ENCODE data around the gene MAX.
A peak's percentile ranks its signal among the peaks of the same experiment; 100 is the strongest.
"Not testable (repeated sequence)": the region's sequence is repeated elsewhere in the genome, so short reads cannot be mapped to it uniquely, and the experiment has no call there.

The MAX gene

DNA sequence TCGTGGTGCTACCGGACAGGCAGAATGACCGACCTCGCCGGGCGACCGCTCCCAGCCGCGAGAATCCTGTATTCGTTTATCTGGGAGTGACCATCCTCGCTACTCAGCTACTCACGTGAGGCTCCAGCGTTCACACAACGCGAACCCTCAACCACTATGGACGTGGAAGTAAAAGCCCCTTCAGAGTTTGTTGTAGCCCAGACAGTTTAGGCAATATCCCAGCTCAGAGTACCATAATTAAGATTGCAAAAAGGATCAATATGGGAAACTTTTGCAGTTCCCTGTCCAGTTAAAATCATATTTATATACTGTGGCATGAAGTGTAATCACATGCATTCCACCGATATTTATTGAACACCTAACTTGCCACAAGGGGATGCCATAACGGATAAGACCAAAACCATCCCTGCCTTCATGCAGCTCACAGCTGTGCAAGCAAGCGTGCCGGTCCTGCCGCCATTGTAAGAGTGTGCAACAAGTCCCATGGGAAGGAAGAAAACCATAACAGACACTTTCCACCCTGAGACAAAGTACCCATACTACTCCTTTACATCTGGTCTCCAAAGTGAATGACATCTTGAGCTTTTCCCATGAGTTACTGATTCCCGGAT, 938 bp upstream of the MAX start:
- no peak for DNase-seq

DNA sequence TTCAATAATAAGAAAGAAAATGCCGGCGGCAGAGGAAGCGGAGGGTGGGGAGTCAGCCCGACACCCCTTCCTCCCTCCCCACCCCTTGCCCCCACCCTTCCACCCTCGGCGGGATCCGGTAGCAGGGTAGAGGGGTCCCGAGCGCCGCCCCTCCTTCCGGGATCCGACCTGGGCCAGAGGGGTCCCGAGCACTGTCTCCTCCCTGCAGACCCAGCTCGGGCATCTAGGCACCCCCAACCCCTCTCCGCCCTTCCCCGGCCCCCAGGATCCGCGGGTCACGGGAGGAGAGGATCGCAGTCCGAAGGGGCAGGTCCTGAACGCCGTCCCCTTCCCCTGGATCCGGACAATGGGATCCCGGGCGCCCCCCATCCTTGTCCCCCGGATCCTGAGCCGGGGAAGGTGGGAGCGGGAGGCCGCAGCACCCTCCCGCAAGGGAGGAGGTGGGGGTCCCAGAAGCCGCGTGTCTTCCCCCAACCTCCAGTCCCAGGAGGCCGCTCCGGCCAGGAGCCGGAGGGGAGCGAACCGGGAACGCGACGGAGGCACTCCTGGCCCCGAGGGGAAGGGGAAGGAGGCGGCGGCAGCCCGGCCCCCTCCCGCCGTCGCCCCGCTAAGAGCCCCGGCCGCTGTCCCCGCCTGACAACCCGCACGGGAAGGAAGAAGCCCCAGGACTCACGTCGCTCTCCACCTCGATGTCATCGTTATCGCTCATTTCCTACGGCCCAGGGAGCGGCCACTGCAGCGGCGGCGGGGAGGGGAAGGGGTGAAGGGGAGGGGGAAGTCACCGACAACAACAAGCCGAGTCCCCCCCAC, 481 bp downstream of the MAX start:
- DNase-seq: peak; percentile 48

DNA sequence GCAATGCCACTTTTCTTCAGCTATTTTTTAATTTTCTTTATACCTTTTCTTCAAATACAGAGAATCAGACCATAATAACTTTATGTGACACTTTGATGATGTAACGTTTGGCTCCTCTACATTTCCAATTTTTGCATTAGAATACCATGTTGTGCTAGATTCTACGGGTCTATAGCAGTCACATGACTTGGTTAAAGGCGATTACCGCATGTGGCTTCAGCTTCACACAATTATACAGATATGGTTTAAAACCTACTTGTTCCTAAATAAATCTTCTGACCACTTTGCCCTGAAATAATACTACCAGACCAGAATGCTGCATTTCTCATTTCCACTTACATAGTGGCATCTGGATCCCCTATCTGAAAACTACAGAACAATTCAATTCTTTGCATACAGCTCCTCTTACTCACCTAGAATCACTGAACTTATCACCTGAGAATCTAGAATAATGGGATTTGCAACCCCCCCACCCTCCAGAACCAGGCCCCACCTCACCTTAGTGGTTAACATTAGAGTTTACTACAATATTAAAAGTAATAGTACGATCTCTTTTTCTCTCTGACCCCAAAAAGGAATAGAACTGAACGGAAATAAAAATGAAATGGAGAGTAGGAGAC, 1.3 kb downstream of the MAX start:
- DNase-seq: no peak

DNA sequence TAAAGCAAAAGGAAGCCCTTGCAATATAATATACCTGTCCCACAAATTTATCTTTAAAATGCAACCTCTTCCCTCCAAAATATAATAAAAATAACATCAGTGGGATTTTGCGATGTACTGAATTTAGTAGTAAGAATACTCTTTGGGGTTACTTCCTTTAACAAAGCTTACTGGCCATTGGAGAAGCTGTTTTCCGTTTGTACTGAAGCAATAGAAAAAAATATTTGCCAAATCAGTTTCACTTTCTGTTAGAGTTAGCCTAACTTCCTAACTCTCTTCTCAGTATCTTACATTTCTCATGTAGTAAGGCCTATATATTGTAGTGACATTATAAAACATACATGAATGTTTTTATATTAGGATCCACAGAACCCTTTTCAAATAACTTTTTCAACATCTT, 3.7 kb downstream of the MAX start:
- no peak for DNase-seq

DNA sequence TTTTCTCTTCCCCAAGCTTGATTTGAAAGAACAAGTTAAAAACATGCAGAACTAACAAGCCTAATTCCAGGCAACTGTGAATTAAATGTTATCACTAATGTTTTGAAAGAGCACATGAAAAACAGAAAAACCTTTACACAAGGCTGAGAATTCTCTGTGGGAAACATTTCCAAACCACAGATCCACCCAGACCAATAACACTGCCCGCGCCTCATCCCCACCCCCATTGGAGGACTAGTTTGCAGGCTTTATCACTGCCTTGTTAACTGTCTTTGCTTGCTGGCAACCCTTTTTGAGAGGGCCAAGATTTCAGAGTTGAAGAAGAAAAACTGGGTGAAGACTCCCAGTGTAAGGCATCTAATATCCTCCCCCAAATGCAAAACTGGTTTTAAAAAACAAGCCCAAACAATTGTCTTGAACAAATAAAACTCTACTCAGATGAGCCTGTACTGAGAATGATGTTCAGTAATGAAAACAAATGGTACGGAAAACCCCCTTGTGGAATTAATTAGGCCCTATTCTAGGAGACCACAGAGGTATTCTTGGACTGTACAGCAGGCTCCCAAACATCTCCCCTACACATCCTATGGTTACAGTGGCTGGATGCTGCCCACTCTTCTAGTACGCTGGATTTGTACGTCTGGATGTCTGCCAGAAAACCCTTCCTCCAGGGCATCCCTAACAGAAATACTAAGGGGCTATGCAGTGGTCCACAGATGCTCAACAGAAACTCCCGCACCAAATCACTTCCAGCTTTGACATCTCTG, 5.8 kb downstream of the MAX start:
- no peak for DNase-seq

DNA sequence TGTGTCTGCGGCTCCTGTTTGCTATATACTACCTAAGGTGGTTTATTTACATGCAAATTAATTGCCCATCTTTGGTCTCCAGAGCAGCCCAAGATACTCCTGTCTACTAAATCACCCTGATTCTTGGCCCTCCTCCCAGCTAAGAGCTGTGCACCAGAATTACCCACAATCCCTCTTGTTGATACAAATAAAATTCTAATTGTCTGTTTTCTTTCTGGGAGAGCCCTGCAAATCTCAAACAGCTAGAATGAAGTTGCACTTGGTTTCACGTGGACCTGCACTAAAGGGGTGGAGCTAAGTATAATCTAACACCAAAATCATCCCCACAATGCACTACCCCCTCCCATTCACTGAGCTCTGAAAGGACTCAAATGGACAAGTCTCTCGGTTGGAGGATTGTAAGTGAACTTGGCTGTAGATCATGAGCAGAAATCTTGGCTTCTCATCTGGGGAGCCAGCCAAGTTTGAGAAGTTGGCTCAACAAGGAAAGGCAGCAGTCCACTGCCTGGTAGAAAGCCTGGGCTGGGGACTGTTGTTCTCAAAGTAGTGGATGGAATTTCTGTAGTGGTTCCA, 6.6 kb downstream of the MAX start:
- DNase-seq: no peak

DNA sequence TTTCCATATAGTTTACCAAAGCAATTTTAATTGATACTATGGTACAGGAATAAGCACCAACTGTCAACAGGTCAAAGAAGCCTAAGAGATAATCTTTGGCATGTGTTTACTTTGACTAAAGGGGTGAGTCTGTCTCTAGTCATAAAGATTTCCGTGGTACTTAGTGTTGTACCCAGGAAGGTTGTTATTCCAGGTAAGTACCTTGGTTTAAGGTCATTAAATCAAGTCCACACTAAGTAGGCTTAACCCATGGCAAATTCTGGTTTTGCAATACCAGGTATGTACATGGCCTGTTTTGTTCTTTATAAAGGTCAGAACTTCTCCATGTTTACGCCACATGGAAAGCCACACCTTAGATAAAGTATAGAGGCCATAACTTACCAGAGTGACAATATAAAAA, 10.0 kb downstream of the MAX start:
- no peak for DNase-seq

DNA sequence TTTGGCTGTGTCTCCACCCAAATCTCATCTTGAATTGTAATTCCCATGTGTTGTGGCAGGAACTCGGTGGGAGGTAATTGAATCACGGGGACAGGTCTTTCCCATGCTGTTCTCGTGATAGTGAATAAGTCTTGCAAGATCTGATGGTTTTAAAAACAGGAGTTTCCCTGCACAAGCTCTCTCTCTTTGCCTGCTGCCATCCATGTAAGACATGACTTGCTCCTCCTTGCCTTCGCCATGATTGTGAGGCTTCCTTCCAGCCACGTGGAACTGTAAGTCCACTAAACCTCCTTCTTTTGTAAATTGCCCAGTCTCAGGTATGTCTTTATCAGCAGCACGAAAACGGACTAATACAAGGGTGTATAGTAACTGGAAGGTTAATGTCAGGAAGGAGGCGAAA, 14.5 kb downstream of the MAX start:
- not testable (repeated sequence) for DNase-seq

DNA sequence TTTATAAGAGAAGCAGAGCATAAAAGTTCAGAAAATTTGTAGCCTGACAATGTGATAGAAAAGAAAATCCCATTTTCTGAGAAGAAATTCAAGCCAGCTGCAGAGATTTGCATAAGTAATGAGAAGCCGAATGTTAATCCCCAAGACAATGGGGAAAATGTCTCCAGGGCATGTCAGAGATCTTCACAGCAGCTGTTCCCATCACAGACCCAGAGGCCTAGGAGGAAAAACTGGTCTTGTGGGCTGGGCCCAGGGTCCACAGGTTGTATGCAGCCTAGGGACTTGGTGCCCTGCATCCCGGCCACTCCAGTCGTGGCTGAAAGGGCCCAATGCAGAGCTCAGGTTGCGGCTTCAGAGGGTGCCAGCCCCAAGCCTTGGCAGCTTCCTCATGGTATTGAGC, 15.6 kb downstream of the MAX start:
- not testable (repeated sequence) for DNase-seq

DNA sequence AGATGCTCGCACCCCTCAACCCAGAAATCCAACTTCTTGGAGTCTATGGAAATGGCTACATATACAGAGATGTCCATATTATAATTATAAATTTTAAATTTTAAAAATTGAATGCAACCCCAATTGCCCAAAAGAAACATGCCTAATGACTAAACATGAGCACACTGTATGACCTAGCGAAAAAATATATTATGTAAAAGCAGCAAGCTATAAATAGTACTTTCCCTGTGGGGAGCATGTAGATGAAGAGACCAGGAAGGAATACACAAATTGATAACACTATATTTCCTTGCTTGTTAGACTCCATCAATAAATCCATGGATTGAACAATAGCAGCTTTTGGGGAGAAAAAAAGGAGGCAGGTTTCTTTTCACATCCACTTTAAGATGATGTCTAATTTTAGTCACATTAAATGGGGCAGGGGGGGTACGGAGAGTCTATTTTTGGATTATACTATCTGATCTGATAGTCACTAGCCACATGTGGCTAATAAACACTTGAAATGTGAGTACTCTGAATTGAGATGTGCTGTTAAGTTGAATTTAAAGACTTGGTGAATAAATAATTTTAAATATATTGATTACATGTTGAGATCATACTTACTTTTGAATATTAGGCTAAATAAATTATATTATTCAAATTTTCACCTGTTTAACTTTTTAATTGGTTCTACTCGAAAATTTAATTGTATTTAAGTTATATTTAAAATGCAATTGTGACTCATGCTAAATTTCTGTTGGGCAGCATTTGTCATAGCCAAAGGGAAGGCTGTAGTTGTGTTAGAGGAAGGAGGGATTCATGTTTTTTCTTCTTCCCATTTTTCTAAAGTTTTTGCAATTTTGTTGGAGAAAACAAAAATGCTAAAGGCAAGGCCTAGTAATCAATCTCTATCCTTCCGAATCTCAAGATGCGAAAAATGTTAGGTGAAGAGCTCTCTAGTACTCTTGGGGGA, 17.5 kb downstream of the MAX start:
- DNase-seq: no peak

DNA sequence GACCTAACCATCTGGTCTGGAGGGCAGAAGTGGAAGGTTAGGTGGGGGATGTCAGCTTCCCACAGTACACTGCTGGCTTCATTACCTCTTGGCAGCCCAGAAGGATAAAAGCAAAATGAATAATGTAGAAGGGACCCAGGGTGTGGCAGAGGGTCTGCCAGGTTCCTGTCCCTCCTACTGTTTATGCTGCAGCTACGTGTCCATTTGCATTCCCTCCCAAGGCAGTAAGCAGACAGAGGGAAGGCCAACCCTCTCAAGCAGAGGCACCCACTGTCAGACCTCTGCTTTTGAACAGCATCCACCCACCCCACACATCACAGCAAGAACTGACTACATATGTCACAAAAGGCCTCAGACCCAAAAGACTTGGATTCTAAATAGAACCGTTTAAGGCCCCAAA, 19.4 kb downstream of the MAX start:
- DNase-seq: no peak

DNA sequence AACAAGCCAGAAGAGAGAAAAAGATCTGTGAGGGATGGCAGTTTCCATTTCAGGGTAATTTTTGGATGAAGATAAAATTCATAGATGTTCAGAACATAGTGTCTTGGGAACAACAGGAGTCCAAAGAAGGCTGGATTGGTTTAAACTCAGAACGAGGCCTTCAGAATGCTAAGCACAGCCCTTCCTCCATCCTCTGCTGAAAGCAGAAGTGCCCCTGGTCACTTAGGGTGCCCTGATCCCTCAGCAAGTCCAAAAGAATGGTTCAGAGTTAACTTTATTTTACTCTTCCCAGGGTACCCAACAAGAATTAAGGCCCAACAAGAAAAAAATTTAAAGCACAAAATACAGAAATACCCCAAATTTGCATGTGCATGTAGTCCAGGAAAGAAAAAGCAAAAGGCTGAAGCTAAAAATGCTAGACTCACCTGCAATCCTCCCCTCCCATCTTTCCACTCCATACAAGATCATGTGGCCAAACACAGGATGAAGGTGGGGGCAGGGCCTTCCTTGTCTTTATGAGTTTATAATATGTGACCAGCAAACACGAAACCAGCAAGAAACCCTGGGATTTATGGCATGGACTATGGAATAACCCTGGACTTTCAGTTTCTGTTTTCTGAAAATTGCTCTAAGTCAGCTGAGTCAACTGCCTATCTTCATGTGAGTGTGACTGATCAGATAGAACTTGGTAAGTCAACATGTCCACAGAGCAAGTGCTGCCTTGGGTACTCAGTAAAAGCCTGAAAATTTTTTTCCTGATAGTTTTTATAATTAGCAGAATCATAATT, 21.2 kb downstream of the MAX start:
- no peak for DNase-seq

DNA sequence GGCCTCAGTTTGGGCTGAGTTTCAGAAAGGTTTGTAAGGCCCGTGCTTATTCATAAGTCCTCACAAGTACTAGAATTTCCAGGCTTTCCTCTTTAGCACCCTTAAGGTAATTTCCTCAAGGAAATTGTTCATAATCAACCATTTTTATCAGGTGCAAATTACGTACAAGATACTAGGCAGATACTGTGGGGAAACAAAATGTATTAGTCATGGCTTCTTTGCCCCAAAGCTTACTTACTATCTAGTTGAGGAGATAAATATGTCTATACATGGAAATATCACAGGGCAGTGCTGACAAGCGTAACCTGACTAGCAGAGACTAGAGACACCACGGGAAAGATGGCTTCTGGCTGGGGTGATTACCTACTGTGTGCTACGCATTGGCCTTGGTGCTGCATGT, 22.5 kb downstream of the MAX start:
- no peak for DNase-seq

DNA sequence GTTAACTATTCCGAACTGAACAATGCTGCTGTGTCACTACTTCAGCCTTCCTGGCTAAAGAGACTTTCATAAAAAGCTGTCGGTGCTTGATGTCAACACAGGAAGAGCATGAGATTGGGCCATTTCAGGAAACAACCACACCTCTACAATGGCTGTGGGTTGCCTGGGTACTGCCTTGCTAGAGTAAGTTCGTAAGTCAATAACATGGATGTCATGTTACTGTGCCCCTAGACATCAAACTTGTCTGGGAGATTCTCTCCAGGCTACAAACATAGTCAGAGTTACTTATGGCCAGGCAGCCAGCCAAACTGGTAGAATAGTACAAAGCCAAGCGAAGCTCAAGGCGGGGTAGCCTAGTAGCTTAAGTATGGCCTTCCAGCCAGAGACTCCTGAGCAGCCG, 23.1 kb downstream of the MAX start:
- DNase-seq: no peak

DNA sequence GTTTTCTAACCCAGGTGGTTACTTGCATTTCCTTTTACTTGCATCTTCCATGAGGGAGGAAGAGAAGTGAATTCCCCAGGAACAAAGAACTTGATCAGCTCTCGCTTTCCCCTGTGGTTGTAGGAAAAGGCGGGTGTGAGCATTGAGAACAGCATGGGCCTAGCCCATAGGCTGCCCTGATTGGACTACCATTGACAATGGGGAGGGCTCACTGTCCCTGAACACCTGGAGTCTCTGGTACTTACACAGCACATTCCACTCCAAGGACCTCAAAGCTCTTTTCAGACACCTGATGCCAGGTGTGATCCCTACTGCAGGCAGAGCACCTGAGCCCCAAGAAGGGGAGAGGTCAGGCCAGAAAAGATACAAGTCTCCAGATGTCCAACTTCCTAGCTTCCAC, 25.0 kb downstream of the MAX start:
- no peak for DNase-seq

DNA sequence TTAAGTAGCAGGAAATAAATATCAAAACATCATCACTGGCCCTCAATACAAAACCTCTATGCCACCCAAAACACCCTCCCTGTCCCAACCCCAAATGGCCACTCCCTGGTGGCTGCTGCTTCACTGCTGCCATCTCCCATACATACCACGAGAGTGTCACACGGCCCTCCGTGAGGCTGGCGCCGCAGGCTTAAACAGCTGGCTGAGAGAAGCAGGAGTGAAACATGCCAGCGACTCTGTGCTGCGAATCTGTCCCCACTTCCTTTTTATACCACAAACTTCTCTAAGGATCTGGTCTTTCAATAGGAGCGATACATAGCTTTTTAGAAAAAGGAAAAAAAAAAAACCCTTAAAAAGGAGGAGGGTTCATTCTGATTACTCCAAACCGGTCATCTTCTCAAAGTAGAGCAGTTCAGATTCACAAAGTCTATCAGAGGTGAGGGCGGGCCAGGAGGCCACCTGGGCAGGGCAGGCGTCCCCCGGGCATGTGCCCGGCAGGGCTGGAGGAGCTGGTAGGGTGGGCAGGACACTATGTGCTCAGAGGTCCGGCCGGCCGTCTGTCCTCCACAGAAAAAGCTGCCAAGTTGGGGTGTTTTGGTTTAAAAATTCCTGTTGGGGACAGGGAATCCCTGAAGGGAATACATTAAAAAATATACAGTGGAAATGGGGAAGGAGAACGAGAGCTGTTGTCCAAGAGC, 26.5 kb downstream of the MAX start:
- DNase-seq: no peak

DNA sequence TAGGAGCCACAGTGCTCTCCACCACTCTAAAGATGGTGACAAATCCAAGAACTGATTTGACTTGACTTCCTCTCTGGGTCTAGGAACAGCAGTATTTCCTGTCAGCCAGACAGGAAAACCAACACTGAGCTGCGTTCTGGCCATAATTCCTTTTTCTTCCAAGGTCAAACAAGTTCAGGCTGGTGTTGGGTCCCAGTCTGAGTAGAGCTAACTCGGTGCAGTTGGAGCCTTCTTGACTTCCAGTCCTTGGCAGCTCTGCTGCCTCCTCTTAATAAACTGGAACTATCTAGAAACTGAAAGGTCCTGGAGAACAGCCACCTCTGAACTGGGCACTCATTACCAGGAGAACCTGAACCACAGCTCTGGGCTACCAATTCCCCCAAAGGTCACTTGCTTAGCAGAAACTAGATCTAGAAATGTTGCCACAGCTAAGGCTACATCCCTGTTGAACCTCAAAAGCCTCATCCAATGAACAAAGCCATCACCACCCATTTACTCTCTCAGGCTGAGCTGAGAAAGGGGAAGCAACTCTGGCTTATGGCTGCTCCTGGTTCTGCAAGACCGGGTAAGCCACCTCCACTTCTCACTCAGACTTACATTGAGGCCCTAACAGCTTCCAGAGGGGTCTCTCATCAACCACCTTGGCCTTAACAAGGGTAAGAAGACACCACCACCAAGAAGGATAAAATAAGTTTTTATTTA, 27.7 kb downstream of the MAX start:
- DNase-seq: peak; percentile 30

DNA sequence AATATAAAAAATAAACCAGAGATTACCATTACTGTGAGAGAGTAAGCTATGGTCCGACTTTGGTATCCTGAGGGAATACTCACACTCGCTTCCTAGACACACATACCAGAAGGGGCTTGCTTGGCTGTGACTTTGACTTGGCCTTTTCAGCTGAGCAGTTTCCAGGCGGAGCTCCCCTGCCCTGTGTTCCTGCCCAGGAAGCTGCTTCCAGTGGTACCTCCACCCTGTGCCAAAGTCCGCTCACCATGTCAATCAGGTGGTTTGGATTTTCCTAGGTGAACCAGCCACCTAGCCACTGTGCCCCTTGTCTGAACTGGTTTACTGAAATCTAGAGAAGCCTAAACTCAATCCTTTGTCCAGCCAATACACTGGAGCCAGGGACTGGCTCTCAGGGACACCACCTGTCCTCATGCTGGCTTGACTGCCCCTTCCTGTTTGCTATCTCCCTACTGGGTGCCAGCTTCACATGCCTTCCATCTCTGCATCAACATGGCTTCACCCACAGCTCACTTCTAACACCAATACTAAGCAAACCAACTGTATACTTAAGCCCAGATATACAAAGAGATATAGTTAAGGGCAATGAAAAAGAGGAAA, 28.6 kb downstream of the MAX start:
- DNase-seq: no peak

DNA sequence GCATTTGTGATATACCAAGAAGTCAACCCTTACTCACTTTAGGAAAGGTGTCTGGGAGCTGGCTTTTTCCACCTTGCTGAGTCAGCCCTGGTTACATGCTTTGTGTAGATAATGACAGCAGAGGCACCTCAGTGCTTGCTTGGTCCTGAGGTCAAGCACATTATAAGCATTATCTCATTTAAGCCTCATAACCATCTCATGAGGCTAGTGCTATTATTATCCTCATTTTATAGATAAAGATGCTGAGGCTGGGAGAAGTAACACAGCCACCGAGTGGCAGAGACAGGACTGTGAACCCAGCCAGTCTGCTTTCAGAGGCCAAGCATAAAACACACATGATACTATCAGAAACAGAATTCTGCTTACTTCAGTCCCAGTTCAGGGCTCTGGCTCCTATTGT, 29.4 kb downstream of the MAX start:
- DNase-seq: no peak

DNA sequence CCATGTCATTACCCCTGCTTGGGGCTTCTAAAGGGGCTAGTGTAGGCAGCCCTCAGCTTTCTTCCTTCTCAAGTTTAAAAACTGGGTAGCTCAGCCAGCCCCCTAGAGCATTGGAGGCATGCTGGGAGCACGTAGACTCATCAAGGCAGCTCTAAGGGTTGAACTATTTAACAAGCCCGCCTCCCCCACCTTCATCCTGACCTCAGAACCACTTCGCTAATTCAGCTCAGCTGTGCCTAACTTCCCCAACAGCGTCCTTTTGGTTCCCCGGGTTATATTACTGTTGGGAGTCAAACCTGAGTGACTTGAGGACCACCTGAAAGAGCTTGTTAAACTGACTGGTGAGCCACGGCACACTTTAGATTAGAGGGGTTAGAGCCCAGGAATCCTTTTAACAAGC, 30.1 kb downstream of the MAX start:
- no peak for DNase-seq
